GM18868 (cell line): Measurements from ENCODE around the gene KLK6.

Experiments
- ATAC-seq: cut with Tn5 transposase; IDR thresholded peaks from one replicate; pipeline ENCODE4 v1.9.1; 2021; ENCODE audit warnings: mild to moderate bottlenecking, moderate library complexity; ENCODE audit not compliant: unreplicated experiment

KLK6 gene

DNA sequence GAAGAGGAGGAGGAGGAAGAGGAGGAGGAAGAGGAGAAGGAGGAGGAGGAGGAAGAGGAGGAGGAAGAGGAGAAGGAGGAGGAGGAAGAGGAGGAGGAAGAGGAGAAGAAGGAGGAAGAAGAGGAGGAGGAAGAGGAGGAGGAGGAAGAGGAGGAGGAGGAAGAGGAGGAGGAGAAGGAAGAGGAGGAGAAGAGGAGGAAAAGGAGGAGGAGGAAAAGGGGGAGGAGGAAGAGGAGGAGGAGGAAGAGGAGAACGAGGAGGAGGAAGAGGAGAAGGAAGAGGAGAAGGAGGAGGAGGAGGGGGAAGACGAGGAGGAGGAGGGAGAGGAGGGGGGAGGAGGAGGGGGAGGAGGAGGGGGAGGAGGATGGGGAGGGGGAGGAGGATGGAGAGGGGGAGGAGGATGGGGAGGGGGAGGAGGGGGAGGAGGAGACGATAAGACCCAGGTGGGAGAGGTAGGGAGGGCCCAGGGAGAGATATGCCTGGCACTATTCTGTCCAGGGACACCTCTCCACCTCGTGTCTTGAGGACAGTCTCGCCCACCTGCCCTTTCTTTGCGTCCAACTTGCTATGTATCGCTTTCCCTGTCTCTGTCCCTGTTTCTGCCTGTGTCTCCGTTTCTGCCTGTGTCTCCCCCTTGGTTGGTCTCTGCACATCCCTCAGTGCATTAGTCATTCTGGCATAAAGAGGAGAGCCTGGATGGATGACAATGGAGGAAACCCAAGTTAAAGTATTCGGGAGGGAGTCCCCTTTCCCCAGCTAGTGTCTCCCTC, 9.5 kb downstream of the KLK6 start:
- no peak for ATAC-seq

- ATAC-seq: no peak
Measured at GRCh38 chr19:50957587-50957986, 11.8 kb downstream of the KLK6 start.

- no peak for ATAC-seq
Measured at GRCh38 chr19:50952910-50953309, 16.5 kb downstream of the KLK6 start, which contains the start of gene KLK5. TSS of gene KLK5 (minus strand) at chr19:50953038. CDS start at chr19:50952657, 381 bp downstream.

- ATAC-seq: no peak
Measured at GRCh38 chr19:50949861-50950260, 19.5 kb downstream of the KLK6 start.

- no peak for ATAC-seq
Measured at GRCh38 chr19:50947123-50947522, 22.3 kb downstream of the KLK6 start.

DNA sequence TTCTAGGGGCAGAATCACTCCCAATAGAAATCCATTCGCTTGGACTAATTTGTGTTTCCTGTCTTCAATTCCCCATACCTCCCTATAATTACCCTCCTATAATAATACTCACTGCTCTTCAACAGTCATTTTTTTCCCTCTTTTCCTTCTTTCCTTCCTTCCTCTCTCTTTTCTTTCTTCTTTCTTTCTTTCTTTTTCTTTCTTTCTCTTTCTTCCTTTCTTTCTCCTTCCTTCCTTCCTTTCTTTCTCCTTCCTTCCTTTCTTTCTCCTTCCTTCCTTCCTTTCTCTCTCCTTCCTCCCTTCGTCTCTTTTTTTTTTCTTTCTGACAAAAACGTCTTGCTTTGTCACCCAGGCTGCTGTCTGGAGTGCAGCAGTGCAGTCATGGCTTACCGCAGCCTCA, 24.6 kb downstream of the KLK6 start:
- no peak for ATAC-seq

DNA sequence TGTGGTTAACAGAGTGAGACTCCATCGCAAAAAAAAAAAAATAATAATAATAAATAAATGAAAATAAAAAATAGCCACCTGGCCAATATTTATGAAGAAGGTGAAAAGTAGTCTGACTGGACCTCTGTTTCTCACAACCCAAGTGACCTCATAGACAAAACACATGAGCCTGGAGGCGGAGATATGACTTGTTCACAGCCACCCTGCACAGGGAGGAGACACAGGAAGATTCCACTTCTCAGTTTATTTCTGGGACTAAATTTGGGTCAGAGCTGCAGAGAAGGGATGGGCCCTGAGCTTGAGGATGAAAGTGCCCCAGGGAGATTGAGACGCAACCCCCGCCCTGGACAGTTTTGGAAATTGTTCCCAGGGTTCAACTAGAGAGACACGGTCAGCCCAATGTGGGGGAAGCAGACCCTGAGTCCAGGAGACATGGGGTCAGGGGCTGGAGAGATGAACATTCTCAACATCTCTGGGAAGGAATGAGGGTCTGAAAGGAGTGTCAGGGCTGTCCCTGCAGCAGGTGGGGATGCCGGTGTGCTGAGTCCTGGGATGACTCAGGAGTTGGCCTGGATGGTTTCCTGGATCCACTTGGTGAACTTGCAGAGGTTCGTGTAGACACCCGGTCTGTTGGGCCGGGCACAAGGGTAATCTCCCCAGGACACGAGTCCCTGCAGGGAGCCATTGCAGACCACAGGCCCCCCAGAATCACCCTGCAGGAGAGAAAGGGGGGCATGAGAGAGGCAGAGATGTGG, 26.1 kb downstream of the KLK6 start:
- no peak for ATAC-seq

- no peak for ATAC-seq
Measured at GRCh38 chr19:50939596-50939995, 29.8 kb downstream of the KLK6 start.

DNA sequence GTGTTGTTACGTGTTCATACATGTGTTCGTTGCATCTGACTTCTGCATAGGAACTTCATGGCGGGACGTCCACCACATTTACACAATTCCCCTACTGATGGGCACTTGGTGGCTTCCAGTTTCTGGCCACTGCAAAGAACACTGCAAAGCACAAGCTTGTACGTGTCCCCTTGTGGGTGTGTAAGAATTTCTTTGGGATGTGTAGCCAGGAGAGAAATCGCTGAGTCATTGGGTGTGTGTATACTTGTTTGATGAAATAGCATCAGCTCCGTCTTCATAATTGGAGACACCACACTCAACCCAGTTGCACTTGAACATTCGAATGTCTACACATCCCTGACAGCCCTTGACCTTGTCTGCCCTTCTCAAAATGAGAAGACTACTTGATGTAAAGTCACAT, 35.8 kb downstream of the KLK6 start:
- ATAC-seq: no peak

DNA sequence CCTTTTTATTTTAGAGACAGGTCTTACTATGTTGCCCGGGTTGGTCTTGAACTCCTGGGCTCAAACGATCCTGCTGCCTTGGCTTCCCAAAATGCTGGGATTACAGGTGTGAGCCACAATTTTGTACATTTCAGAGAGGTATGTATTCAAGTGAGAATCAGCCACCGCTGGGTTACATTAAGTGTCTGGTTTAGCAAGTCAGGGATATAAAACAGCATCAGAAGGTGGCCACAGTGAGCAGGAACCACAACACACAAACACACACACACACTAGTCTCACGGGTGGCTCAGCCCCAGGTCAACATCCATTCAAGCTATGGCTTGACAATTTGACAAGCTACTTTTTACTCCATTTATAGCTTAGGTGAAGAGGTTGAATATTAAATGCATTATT, 36.7 kb downstream of the KLK6 start:
- no peak for ATAC-seq

GRCh38 chr19:50932018-50932689, 37.2 kb downstream of the KLK6 start:
- ATAC-seq: no peak

DNA sequence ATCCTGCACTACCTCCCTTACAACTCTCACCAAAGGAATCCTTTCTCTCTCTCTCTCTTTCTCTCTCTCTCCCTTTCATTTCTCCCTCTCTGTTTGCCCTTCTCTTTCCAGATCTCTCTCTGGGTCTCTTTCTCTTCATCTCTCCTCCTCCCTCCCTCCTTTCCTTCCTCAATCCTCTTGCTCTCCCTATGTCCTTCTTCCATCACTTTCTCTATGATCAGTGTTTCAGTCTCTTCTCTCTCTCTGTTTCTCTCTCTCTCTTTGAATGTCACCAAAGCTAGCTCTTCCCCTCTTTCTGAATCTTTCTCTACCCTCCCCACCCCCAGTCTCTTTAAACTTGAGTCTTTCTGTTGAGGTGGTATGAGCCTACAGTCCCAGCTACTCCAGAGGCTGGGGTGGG, 38.4 kb downstream of the KLK6 start:
- no peak for ATAC-seq

DNA sequence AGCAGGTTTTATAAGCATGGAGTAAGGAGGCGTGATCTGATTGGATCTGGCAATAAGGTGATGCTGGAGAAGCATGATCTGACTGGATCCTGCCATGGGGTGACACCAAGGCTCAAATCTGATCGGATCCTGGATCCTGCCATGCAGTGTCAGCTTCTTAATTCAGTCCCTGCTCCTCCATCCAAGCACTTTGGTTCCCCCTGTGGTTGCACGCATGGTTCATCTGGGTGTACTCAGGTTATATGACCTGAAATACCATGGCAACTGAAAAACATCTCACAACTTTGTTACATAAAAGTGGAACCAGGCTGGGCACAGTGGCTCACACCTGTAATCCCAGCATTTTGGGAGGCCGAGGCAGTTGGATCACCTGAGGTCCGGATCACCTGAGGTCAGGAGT, 40.6 kb downstream of the KLK6 start:
- no peak for ATAC-seq

DNA sequence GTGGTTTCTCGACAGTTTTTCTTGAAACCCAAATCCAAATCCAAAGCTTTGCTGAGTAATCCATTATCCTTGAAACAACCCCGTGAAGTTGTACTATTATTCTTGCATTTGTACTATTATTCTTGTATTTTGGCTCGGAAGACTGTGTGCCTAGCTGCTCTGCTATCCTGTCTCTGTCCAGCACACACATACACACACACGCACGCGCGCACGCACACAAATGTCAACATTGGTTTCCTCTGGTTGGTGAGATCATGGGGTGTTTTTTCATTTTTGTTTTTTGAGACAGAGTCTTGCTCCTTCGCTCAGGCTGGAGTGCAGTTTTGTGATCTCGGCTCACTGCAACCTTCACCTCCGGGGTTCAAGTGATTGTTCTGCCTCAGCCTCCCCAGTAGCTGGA, 43.2 kb downstream of the KLK6 start:
- ATAC-seq: no peak

- no peak for ATAC-seq
Measured at GRCh38 chr19:50925734-50926133, 43.7 kb downstream of the KLK6 start.

DNA sequence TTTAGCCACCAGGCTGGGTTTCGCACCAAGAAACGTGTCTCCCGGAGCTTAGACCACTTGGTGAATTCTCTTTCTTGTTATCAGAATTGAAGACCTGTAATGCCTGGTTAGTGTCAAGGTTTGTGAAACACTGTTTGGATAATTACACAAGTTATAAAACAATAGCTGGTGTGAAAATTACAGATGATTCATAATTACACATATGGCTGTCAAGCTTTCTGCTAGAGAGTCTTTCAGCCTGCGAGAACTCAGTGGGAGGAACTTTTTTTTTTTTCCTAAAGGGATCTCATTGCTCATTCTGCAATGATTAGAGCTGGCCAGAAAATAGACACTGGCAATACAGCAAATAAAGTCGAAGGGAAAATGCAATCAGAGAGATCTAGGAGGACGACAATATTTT, 44.8 kb downstream of the KLK6 start:
- ATAC-seq: no peak

GRCh38 chr19:50922317-50922853, 47.0 kb downstream of the KLK6 start:
- ATAC-seq: no peak

- ATAC-seq: no peak
Measured at GRCh38 chr19:50921426-50922316, 47.7 kb downstream of the KLK6 start.

- ATAC-seq: no peak
Measured at GRCh38 chr19:50916069-50916468, 53.3 kb downstream of the KLK6 start.
